ENCODE results near the gene TOX2.
A peak's percentile ranks its signal among the peaks of the same experiment; 100 is the strongest.

The TOX2 gene

DNA sequence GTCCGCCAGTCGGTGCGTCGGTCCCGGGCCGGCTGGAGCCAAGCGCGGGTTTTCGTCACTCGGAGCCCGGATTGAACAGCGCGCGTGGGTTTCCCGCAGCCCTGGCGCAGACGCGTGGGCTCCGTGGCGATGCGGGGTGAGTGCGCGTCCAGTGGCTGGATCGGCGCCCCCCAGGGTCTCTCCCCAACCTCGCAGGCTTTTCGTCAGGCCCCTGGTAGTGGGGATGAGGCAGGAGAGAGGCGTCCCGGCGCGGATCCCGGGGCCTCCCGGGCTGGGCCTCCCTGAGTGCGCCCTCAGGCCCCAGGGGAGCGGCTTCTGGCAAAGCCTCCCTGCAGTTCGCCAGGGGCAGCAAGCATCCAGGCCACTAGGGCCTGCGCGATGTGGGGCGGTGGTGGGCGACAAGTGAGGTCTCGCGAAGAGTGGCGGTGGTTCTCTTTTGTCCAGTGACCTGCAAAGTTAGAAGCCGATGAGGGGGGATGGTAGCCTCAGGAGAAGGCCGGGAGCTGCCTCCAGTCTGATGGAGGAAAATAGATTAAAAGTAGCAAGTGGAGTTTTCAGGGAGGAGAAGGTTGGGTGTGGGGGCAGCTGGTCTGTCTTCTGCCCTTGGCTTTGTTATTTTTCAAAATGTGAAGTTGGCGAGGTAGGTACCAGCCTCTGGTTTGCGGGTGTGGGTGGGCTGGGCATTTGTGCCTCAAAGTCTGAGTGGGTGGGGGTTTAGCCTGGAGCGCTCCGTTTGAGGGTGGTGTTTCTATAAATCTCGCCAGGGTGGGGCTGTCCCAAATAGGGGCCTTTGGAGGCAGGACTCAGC is 1.6 kb downstream of the TOX2 start:
- H3K27me3 ChIP-seq (replicated peaks; ENCODE audit: control insufficient read depth, insufficient read depth, low read length) = no peaks in the 10 kb centered on the region; the same call in 1 of the 2 replicates
- H3K36me3 ChIP-seq (ENCODE audit: control insufficient read depth, insufficient read depth, low read length) = no peaks in the 10 kb centered on the region
- TF ChIP-seq, protein P1, sequence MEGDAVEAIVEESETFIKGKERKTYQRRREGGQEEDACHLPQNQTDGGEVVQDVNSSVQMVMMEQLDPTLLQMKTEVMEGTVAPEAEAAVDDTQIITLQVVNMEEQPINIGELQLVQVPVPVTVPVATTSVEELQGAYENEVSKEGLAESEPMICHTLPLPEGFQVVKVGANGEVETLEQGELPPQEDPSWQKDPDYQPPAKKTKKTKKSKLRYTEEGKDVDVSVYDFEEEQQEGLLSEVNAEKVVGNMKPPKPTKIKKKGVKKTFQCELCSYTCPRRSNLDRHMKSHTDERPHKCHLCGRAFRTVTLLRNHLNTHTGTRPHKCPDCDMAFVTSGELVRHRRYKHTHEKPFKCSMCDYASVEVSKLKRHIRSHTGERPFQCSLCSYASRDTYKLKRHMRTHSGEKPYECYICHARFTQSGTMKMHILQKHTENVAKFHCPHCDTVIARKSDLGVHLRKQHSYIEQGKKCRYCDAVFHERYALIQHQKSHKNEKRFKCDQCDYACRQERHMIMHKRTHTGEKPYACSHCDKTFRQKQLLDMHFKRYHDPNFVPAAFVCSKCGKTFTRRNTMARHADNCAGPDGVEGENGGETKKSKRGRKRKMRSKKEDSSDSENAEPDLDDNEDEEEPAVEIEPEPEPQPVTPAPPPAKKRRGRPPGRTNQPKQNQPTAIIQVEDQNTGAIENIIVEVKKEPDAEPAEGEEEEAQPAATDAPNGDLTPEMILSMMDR (IDR thresholded peaks at IDR 0.05; ENCODE audit: insufficient read depth, low read length, poor library complexity, severe bottlenecking) = no peak
- DNase-seq (ENCODE audit: extremely low read depth, insufficient read length) = peak; percentile 50
- peak overlapping the region; percentile 70 for H3K4me3 ChIP-seq (replicated peaks; ENCODE audit: low read depth, low read length)

GRCh38 chr20:43916881-43917371 is 2.3 kb downstream of the TOX2 start:
- DNase-seq (ENCODE audit: extremely low read depth, insufficient read length) = peak; percentile 56
- H3K27me3 ChIP-seq (replicated peaks; ENCODE audit: control insufficient read depth, insufficient read depth, low read length) = no peaks in the 10 kb centered on the region; the same call in 1 of the 2 replicates
- peak overlapping the region; percentile 70 for H3K4me3 ChIP-seq (replicated peaks; ENCODE audit: low read depth, low read length)
- TF ChIP-seq, protein P1 (IDR thresholded peaks at IDR 0.05; ENCODE audit: insufficient read depth, low read length, poor library complexity, severe bottlenecking) = no peak
- no peaks in the 10 kb centered on the region for H3K36me3 ChIP-seq (ENCODE audit: control insufficient read depth, insufficient read depth, low read length)

DNA sequence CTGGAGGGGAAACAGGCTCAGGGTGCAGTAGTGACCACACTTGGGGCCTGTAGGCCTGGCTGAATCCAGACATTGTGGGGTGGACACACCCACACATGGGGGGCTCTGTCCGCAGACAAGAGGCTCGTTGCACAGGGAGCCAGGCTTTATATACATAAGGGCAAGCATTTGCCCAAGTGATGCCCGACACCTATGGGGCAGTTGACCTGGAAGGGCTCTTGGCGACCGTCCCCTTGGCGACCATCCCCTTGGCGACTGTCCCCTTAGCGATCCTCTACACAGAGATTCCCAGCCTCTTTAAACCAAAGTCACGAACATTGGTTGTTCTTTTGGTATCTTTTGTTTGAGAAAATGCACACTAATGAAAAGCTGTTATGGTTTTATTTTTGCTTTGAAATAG is 2.7 kb downstream of the TOX2 start:
- Histone ChIP-seq H3K36me3 (ENCODE audit: control insufficient read depth, insufficient read depth, low read length) (no peaks in the 10 kb centered on the region), H3K27me3 (replicated peaks; ENCODE audit: control insufficient read depth, insufficient read depth, low read length) (no peaks in the 10 kb centered on the region; the same call in 1 of the 2 replicates), H3K4me3 (replicated peaks; ENCODE audit: low read depth, low read length) (peak overlapping the region; percentile 70)
- TF ChIP-seq, protein P1 (IDR thresholded peaks at IDR 0.05; ENCODE audit: insufficient read depth, low read length, poor library complexity, severe bottlenecking) = no peak
- DNase-seq (ENCODE audit: extremely low read depth, insufficient read length) = no peak

DNA sequence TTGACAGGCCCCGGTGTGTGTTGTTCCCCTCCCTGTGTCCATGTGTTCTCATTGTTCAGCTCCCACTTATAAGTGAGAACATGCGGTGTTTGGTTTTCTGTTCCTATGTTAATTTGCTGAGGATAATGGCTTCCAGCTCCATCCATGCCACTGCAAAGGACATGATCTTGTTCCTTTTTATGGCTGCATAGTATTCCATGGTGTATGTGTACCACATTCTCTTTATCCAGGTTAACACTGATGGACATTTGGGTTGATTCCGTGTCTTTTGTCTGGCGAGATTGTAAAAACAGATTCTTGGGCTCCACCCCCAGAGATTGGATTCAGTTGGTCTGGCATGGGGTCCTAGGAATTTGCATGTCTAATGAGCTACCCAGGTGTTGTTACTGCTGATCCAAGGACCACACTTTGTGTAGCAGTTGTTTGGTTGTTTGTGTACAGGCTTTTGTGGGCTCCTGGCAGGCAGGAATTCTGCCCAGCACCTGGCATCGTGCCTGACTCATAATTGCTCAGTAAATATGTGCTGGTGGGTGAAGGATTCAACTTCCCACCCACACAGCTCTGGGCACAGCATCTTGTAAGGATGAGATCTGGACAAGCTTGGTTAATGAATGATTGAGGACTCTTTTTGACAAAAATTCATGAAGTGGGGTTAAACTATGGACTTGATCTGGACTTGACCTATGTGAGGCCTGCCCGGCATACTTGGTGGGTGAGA is 5.2 kb downstream of the TOX2 start:
- H3K27me3 ChIP-seq (replicated peaks; ENCODE audit: control insufficient read depth, insufficient read depth, low read length) = no peaks in the 10 kb centered on the region; the same call in 1 of the 2 replicates
- H3K36me3 ChIP-seq (ENCODE audit: control insufficient read depth, insufficient read depth, low read length) = no peaks in the 10 kb centered on the region
- no peak for DNase-seq (ENCODE audit: extremely low read depth, insufficient read length)
- TF ChIP-seq, protein P1 (IDR thresholded peaks at IDR 0.05; ENCODE audit: insufficient read depth, low read length, poor library complexity, severe bottlenecking) = no peak
- H3K4me3 ChIP-seq (replicated peaks; ENCODE audit: low read depth, low read length) = no peak overlapping the region

- Histone ChIP-seq H3K27me3 (replicated peaks; ENCODE audit: control insufficient read depth, insufficient read depth, low read length) (no peaks in the 10 kb centered on the region), H3K4me3 (replicated peaks; ENCODE audit: low read depth, low read length) (no peak overlapping the region), H3K36me3 (ENCODE audit: control insufficient read depth, insufficient read depth, low read length) (no peaks in the 10 kb centered on the region)
- DNase-seq (ENCODE audit: extremely low read depth, insufficient read length) = no peak
- TF ChIP-seq, protein P1 (IDR thresholded peaks at IDR 0.05; ENCODE audit: insufficient read depth, low read length, poor library complexity, severe bottlenecking) = no peak
Measured at GRCh38 chr20:43920797-43921196, 6.1 kb downstream of the TOX2 start.
